GM18508 (cell line): ENCODE measurements around the gene BRPF1.
A peak's percentile ranks its signal among the peaks of the same experiment; 100 is the strongest.

Source experiments
- ATAC-seq: cut with Tn5 transposase; IDR thresholded peaks from one replicate; pipeline ENCODE4 v1.9.1; 2021; ENCODE audit warnings: moderate number of reproducible peaks; ENCODE audit not compliant: insufficient read depth, unreplicated experiment

BRPF1 gene

DNA sequence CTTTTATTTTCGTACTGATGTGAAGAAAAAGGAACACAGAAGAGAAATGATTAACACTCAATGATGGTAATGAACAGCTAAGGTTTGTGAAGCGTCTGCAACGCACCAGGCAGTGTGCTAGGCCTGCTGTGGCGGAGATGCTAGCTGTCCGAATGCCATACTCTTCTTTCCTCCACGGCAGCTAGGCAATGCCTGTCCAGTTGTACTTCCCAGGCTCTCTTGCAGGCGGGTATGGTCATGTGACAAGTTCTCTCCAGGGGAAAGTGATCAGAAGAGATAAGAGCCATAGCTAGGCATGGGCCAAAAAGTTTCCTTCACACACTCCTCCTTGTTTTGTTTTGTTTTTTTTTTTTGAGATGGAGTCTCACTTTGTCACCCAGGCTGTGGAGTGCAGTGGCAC lies 54.1 kb downstream of the BRPF1 start:
- ATAC-seq = no peak

- no peak for ATAC-seq
Observed at GRCh38 chr3:9786209-9786739, 54.7 kb downstream of the BRPF1 start.

DNA sequence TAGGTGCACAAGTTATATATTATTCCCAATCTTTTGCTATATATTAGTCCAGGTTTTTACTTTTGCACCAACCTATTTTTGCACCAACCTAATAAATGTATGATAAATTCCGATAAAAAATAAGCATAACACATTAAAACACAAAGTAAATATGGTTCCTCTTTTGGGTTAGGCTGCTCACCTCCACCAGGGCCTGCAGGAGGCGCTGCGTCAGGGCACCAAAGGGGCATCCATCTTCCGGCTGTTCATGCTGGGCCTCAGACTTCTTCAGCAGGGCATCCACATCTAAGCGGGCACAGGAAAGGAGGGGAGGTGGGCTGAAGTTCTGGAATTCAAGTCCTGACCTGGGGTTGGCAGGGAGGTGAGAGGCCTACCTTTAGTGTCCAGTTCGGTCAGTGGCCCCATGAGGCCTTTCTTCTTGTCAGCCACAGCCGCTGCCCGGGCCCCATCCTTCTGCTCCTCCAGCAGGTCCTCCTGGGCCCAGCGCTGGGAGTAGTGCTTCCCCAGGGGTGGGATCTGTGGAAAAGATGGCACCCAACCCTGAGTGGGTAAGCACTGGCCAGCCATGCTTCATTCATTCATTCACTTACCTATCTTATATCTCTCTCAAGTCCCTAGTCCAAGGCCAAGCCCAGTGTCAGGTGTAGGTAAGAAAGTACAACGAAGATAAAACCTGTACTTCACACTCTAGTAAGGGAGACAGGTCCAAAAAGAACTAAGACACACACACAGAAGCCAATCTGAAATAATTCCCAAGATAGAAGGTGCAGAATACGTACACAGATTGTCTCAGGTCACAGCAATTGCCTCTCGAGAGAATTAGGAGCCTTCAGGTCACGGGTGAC lies 55.5 kb downstream of the BRPF1 start:
- no peak for ATAC-seq

DNA sequence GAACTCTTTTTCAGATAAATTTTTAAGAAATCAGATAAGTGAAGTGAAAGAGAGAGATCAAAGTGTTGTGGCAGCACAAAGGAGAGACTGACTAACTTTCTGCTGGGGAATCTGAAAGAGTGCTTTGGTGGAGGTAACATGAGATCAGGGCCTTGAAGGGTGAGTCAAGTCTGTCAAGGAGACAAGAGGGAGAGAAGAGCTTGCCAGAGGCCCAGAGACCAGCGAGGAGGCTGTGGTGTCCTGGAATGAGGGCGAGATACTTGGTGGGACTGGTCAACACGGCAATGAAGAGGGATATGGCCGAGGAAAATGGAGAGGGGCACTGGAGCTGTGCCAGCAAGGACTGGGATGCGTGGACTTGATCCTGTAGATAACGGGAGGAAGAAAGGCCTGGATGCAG lies 56.2 kb downstream of the BRPF1 start:
- no peak for ATAC-seq

- no peak for ATAC-seq
Observed at GRCh38 chr3:9791127-9791526, 59.6 kb downstream of the BRPF1 start.

DNA sequence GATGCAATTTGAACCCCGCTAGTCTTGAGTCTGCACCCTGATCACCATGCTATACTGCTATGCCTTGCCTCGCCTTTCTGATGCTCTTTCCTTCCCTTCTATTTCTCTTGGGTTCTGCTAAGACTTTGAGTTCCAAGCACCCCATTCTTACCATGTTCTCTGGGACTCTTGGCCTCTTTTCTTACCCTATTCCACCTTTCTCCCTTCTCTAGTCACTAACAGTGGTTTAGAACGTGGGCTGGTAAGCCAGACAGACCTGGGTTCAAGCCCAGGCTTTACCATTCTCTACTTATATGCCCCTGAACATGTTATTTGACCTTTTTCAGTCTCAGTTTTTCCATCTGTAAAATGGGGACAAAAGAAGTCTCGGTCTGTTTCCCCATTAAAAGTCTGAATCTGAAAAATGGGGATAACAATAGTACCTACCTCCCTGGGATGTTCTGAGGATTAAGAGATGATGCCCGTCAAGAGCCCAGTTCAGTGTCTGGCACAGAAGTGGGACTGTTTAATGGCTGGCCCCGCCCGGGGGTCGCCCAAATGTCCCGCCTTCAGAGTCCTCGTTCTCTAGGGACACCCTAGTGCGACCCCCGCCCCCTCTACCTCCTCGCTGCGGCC lies 60.4 kb downstream of the BRPF1 start:
- ATAC-seq = peak; percentile 2

GRCh38 chr3:9792405-9793160 lies 61.0 kb downstream of the BRPF1 start, which contains the start of the genes ARPC4 and TADA3:
Gene ARPC4, plus strand, starts transcription at chr3:9793082. Its CDS starts 40 bp downstream, at chr3:9793122.
Gene TADA3, minus strand, starts transcription at chr3:9792473. Its CDS starts 1,007 bp downstream, at chr3:9791466.
- peak; percentile 61 for ATAC-seq

DNA sequence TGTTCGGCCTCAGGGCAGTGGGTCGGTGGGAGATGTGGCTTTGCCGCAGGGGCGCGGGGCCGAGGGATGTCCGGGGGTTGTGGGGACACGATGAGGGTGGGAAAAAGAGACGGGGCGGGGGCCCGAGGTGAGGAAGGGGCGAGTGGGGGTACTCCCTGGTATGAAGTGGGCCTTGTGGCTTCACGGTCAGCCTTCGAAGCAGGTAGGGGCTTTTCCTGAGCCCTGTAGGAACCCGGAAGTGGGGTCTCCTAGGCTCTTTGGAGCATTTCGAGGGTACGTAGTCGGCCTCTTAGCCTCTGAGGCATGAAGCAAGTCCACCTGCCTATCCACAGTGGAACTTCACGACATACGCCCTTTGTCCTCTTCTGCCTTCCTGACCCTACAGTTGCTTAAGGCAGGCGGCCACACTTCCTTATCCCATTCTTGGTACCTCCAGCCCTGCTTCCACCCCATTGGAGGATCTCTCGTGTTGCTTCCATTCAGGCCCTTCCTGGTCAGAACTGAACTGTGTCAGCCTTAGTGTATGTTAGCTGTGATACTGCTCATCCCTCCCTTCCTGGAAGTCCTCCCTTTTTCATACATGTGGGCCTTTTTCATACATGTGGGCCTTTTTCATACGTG lies 61.7 kb downstream of the BRPF1 start:
- ATAC-seq = no peak

DNA sequence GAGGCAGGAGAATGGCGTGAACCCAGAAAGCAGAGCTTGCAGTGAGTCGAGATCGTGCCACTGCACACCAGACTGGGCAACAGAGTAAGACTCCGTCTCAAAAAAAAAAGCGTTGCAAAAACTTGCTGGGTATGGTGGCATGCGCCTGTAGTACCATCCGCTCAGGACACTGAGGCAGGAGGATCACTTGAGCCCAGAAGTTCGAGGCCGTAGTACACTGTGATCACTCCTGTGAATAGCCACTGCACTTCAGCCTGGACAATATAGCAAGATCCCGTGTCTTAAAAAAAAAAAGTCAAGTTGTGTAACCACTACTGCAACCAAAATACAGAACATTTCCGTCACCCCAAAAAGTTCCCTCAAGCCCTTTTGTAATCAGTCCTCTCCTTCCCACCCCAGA lies 62.9 kb downstream of the BRPF1 start:
- no peak for ATAC-seq

- ATAC-seq = no peak
Observed at GRCh38 chr3:9795207-9795606, 63.7 kb downstream of the BRPF1 start.

GRCh38 chr3:9797196-9797945 lies 65.8 kb downstream of the BRPF1 start:
- no peak for ATAC-seq
